Measurements from ENCODE around the gene IPO13.

Gene IPO13

GRCh38 chr1:43978264-43978550 is 31.5 kb downstream of the IPO13 start:
- TF ChIP-seq CTCF (IDR thresholded peaks at IDR 0.05; ENCODE audit: insufficient read depth, low read length, poor library complexity, severe bottlenecking): no peak
- DNase-seq (ENCODE audit: extremely low read depth, insufficient read length): no peak
- no peaks in the 10 kb centered on the region for H3K27me3 ChIP-seq (replicated peaks; ENCODE audit: control insufficient read depth, insufficient read depth, low read length)
- H3K36me3 ChIP-seq (ENCODE audit: control insufficient read depth, insufficient read depth, low read length): peaks cover 15% of the 10 kb centered on the region
- H3K4me3 ChIP-seq (replicated peaks; ENCODE audit: low read depth, low read length): peak overlapping the region; percentile 70

GRCh38 chr1:43978551-43979260 is 32.0 kb downstream of the IPO13 start, which contains the start of gene B4GALT2:
TSS of gene B4GALT2 (plus strand) at chr1:43979210. CDS start at chr1:43981161, 1,951 bp downstream.
- DNase-seq (ENCODE audit: extremely low read depth, insufficient read length): peak; percentile 64
- no peak for TF ChIP-seq CTCF (IDR thresholded peaks at IDR 0.05; ENCODE audit: insufficient read depth, low read length, poor library complexity, severe bottlenecking)
- H3K27me3 ChIP-seq (replicated peaks; ENCODE audit: control insufficient read depth, insufficient read depth, low read length): no peaks in the 10 kb centered on the region
- peaks cover 15% of the 10 kb centered on the region for H3K36me3 ChIP-seq (ENCODE audit: control insufficient read depth, insufficient read depth, low read length)
- H3K4me3 ChIP-seq (replicated peaks; ENCODE audit: low read depth, low read length): peak within 1 kb of the TSS; percentile 70

- no peak for DNase-seq (ENCODE audit: extremely low read depth, insufficient read length)
- TF ChIP-seq CTCF (IDR thresholded peaks at IDR 0.05; ENCODE audit: insufficient read depth, low read length, poor library complexity, severe bottlenecking): no peak
- no peaks in the 10 kb centered on the region for H3K27me3 ChIP-seq (replicated peaks; ENCODE audit: control insufficient read depth, insufficient read depth, low read length)
Observed at GRCh38 chr1:43979261-43979527, 32.4 kb downstream of the IPO13 start.

GRCh38 chr1:43979528-43980254 is 32.9 kb downstream of the IPO13 start:
- H3K36me3 ChIP-seq (ENCODE audit: control insufficient read depth, insufficient read depth, low read length): peaks cover 15% of the 10 kb centered on the region
- peak; percentile 64 for DNase-seq (ENCODE audit: extremely low read depth, insufficient read length)

More at GRCh38 chr1:43979261-43979527, 32.4 kb downstream of the IPO13 start:
- Histone ChIP-seq H3K4me3 (replicated peaks; ENCODE audit: low read depth, low read length) (peak overlapping the region; percentile 70), H3K36me3 (ENCODE audit: control insufficient read depth, insufficient read depth, low read length) (peaks cover 15% of the 10 kb centered on the region)

GRCh38 chr1:43980255-43981134 is 33.7 kb downstream of the IPO13 start:
- Histone ChIP-seq H3K27me3 (replicated peaks; ENCODE audit: control insufficient read depth, insufficient read depth, low read length) (no peaks in the 10 kb centered on the region), H3K4me3 (replicated peaks; ENCODE audit: low read depth, low read length) (peak overlapping the region; percentile 70), H3K36me3 (ENCODE audit: control insufficient read depth, insufficient read depth, low read length) (peaks cover 16% of the 10 kb centered on the region)
- no peak for DNase-seq (ENCODE audit: extremely low read depth, insufficient read length)
- no peak for TF ChIP-seq CTCF (IDR thresholded peaks at IDR 0.05; ENCODE audit: insufficient read depth, low read length, poor library complexity, severe bottlenecking)

More at GRCh38 chr1:43979528-43980254, 32.9 kb downstream of the IPO13 start:
- no peaks in the 10 kb centered on the region for H3K27me3 ChIP-seq (replicated peaks; ENCODE audit: control insufficient read depth, insufficient read depth, low read length)
- peak overlapping the region; percentile 70 for H3K4me3 ChIP-seq (replicated peaks; ENCODE audit: low read depth, low read length)
- no peak for TF ChIP-seq CTCF (IDR thresholded peaks at IDR 0.05; ENCODE audit: insufficient read depth, low read length, poor library complexity, severe bottlenecking)
